Nephron progenitor cell (in vitro differentiated cells): ENCODE measurements around the gene MAP3K21.

ENCODE experiments used
- DNase-seq: peaks from one replicate; pipeline ENCODE4 v3.0.0; 2021
- H3K27ac Mint-ChIP-seq: 2 replicates; pipeline ENCODE4 v1.8.0; 2021; ENCODE audit warnings: mild to moderate bottlenecking, moderate library complexity, mixed read lengths
- H3K27me3 Mint-ChIP-seq: 2 replicates; pipeline ENCODE4 v1.8.0; 2021; ENCODE audit warnings: mild to moderate bottlenecking, low read depth, mixed read lengths; ENCODE audit not compliant: poor library complexity
- H3K36me3 Mint-ChIP-seq: 2 replicates; pipeline ENCODE4 v1.8.0; 2021; ENCODE audit warnings: low read depth, mixed read lengths
- H3K4me1 Mint-ChIP-seq: 2 replicates; pipeline ENCODE4 v1.8.0; 2021; ENCODE audit warnings: mixed read lengths
- H3K4me3 Mint-ChIP-seq: 2 replicates; pipeline ENCODE4 v1.8.0; 2021; ENCODE audit warnings: mild to moderate bottlenecking, moderate library complexity, mixed read lengths
- H3K9me3 Mint-ChIP-seq: 2 replicates; pipeline ENCODE4 v1.8.0; 2021; ENCODE audit warnings: mild to moderate bottlenecking, moderate library complexity, mixed read lengths
- CTCF ChIP-seq: fragments of 200-600 bp; sonication (generic); IDR thresholded peaks from 2 replicates; pipeline ENCODE4 v1.5.0; 2021; ENCODE audit warnings: antibody characterized with exemption

MAP3K21 gene

GRCh38 chr1:233368106-233368788, 40.7 kb downstream of the MAP3K21 start:
- Mint-ChIP-seq H3K27ac (peak overlapping the region; percentile 84), H3K9me3 (no peaks in the 10 kb centered on the region)

GRCh38 chr1:233368789-233369130, 41.2 kb downstream of the MAP3K21 start:
- Mint-ChIP-seq H3K9me3 (no peaks in the 10 kb centered on the region), H3K4me3 (no peak overlapping the region), H3K4me1 (no peaks in the 10 kb centered on the region), H3K27ac (peak overlapping the region; percentile 84), H3K36me3 (no peaks in the 10 kb centered on the region), H3K27me3 (peaks cover 3% of the 10 kb centered on the region)
- no peak for TF ChIP-seq CTCF
- no peak for DNase-seq

More at GRCh38 chr1:233368106-233368788, 40.7 kb downstream of the MAP3K21 start:
- H3K27me3 Mint-ChIP-seq: peaks cover 3% of the 10 kb centered on the region
- TF ChIP-seq CTCF: no peak
- H3K36me3 Mint-ChIP-seq: no peaks in the 10 kb centered on the region
- H3K4me3 Mint-ChIP-seq: no peak overlapping the region
- no peaks in the 10 kb centered on the region for H3K4me1 Mint-ChIP-seq
- DNase-seq: no peak

GRCh38 chr1:233372218-233373120, 44.9 kb downstream of the MAP3K21 start:
- no peak for DNase-seq
- no peak for TF ChIP-seq CTCF
- no peaks in the 10 kb centered on the region for H3K36me3 Mint-ChIP-seq
- H3K9me3 Mint-ChIP-seq: no peaks in the 10 kb centered on the region
- peaks cover 3% of the 10 kb centered on the region for H3K27me3 Mint-ChIP-seq
- H3K27ac Mint-ChIP-seq: no peak overlapping the region
- no peaks in the 10 kb centered on the region for H3K4me1 Mint-ChIP-seq
- no peak overlapping the region for H3K4me3 Mint-ChIP-seq

- TF ChIP-seq CTCF: no peak
- H3K27me3 Mint-ChIP-seq: peaks cover 3% of the 10 kb centered on the region
- no peak overlapping the region for H3K27ac Mint-ChIP-seq
- no peaks in the 10 kb centered on the region for H3K9me3 Mint-ChIP-seq
- H3K4me3 Mint-ChIP-seq: no peak overlapping the region
- no peak for DNase-seq
- no peaks in the 10 kb centered on the region for H3K4me1 Mint-ChIP-seq
- H3K36me3 Mint-ChIP-seq: no peaks in the 10 kb centered on the region
Observed at GRCh38 chr1:233373226-233373625, 45.7 kb downstream of the MAP3K21 start.

- Mint-ChIP-seq H3K27me3 (no peaks in the 10 kb centered on the region), H3K4me3 (no peak overlapping the region), H3K36me3 (no peaks in the 10 kb centered on the region), H3K9me3 (no peaks in the 10 kb centered on the region), H3K4me1 (no peaks in the 10 kb centered on the region), H3K27ac (no peak overlapping the region)
- no peak for DNase-seq
- no peak for TF ChIP-seq CTCF
Observed at GRCh38 chr1:233375653-233376052, 48.1 kb downstream of the MAP3K21 start.
